Hepatocyte (in vitro differentiated cells): ENCODE results near the gene UBASH3A. TPM values are rescaled to one million over a fixed set of nuclear protein-coding genes. Genes with fewer than 3 reads are reported as not detected.

Experiments
- DNase-seq: peaks from one replicate; pipeline ENCODE4 v3.0.0-alpha.2; 2016; ENCODE audit warnings: low spot score
- H2AFZ ChIP-seq: fragments of 200-600 bp; sonication (generic); 2 replicates; pipeline ENCODE4 v1.6.0; 2016; ENCODE audit warnings: antibody characterized with exemption, mild to moderate bottlenecking
- H3K27ac ChIP-seq: fragments of 200-600 bp; sonication (generic); 2 replicates; pipeline ENCODE4 v1.5.1; 2016; ENCODE audit warnings: mild to moderate bottlenecking
- H3K27me3 ChIP-seq: fragments of 200-600 bp; sonication (generic); 2 replicates; pipeline ENCODE4 v1.6.1; 2016
- H3K36me3 ChIP-seq: fragments of 200-600 bp; sonication (generic); replicated peaks from 2 replicates; pipeline ENCODE4 v1.5.1; 2016; ENCODE audit warnings: low read depth; ENCODE audit not compliant: insufficient read depth
- H3K4me1 ChIP-seq: fragments of 200-600 bp; sonication (generic); 2 replicates; pipeline ENCODE4 v1.5.1; 2016; ENCODE audit warnings: mild to moderate bottlenecking, moderate library complexity; ENCODE audit not compliant: insufficient read depth
- H3K4me2 ChIP-seq: fragments of 200-600 bp; sonication (generic); 2 replicates; pipeline ENCODE4 v1.6.0; 2016
- H3K4me3 ChIP-seq: fragments of 200-600 bp; sonication (generic); 2 replicates; pipeline ENCODE4 v1.5.1; 2016; ENCODE audit warnings: mild to moderate bottlenecking
- H3K79me2 ChIP-seq: fragments of 200-600 bp; sonication (generic); 2 replicates; pipeline ENCODE4 v1.6.0; 2017; ENCODE audit warnings: mild to moderate bottlenecking
- H3K9me2 ChIP-seq: fragments of 200-600 bp; sonication (generic); replicated peaks from 2 replicates; pipeline ENCODE4 v1.6.0; 2017; ENCODE audit warnings: mild to moderate bottlenecking; ENCODE audit not compliant: insufficient read depth
- H3K9me3 ChIP-seq: fragments of 200-600 bp; sonication (generic); 2 replicates; pipeline ENCODE4 v1.5.1; 2016; ENCODE audit warnings: low read depth, mild to moderate bottlenecking
- H4K20me1 ChIP-seq: fragments of 200-600 bp; sonication (generic); 2 replicates; pipeline ENCODE4 v1.6.0; 2016; ENCODE audit warnings: mild to moderate bottlenecking; ENCODE audit not compliant: insufficient read depth, poor library complexity, severe bottlenecking
- CTCF ChIP-seq: fragments of 200-600 bp; sonication (generic); IDR thresholded peaks from 2 replicates; pipeline ENCODE4 v1.5.1; 2016; ENCODE audit warnings: antibody characterized with exemption, mild to moderate bottlenecking; ENCODE audit not compliant: poor library complexity
- EZH2 ChIP-seq: fragments of 200-600 bp; sonication (generic); IDR thresholded peaks from 2 replicates; pipeline ENCODE4 v1.6.1; 2016; ENCODE audit warnings: antibody characterized with exemption, mild to moderate bottlenecking, borderline replicate concordance
- EZH2phosphoT487 ChIP-seq: fragments of 200-600 bp; sonication (generic); IDR thresholded peaks from one replicate; pipeline ENCODE4 v1.6.1; 2018; ENCODE audit warnings: antibody characterized with exemption, mild to moderate bottlenecking, low read depth, moderate library complexity; ENCODE audit not compliant: unreplicated experiment, severe bottlenecking
- WGBS: methylation state at CpG from one replicate; pipeline ENCODE4 v1.1.6; 2016; ENCODE audit warnings: low lambda C conversion rate; ENCODE audit errors: missing lambda C conversion rate; 5-methylcytosine and 5-hydroxymethylcytosine counted together
- polyA plus RNA-seq: library from polyadenylated mRNA; unstranded; fragments of >200 nt; fragmentation: Nextera tagmentation; extraction: Ambion mirVana; gene quantifications from 2 replicates; pipeline ENCODE4 v1.2.1, GENCODE V29; 2016
- total RNA-seq: library from RNA; depleted of rRNA; stranded (reverse); fragments of >200 nt; gene quantifications from 2 replicates; pipeline ENCODE4 v1.2.3, GENCODE V29; 2014

Gene UBASH3A
- total and polyA plus RNA-seq, 2 experiments from 2014 or later, result not detected

- H3K4me3 ChIP-seq, result no peak overlapping the region
- no peaks in the 10 kb centered on the region for H3K27me3 ChIP-seq
- peaks cover 5% of the 10 kb centered on the region for H3K4me1 ChIP-seq
- TF ChIP-seq EZH2phosphoT487 (no peak), CTCF (no peak)
- no peaks in the 10 kb centered on the region for H3K79me2 ChIP-seq
- no peaks in the 10 kb centered on the region for H3K9me3 ChIP-seq
- H3K9me2 ChIP-seq, result no peaks in the 10 kb centered on the region
- DNase-seq, result no peak
- H3K4me2 ChIP-seq, result no peak overlapping the region
- WGBS, result 88% methylated on average over 19 of the region's 19 CpGs
- no peaks in the 10 kb centered on the region for H3K36me3 ChIP-seq
- no peaks in the 10 kb centered on the region for H4K20me1 ChIP-seq
- H3K27ac ChIP-seq, result no peak overlapping the region
- no peak overlapping the region for H2AFZ ChIP-seq
Observed at GRCh38 chr21:42396799-42397745, 6.6 kb upstream of the UBASH3A start.

- Histone ChIP-seq H3K79me2 (no peaks in the 10 kb centered on the region), H3K36me3 (no peaks in the 10 kb centered on the region), H4K20me1 (no peaks in the 10 kb centered on the region), H3K4me3 (no peak overlapping the region), H2AFZ (no peak overlapping the region), H3K9me2 (no peaks in the 10 kb centered on the region), H3K27me3 (no peaks in the 10 kb centered on the region), H3K9me3 (no peaks in the 10 kb centered on the region), H3K27ac (no peak overlapping the region), H3K4me2 (no peak overlapping the region), H3K4me1 (peaks cover 11% of the 10 kb centered on the region)
- no peak for TF ChIP-seq EZH2phosphoT487
- TF ChIP-seq CTCF, result no peak
- no peak for TF ChIP-seq EZH2
- no peak for DNase-seq
- WGBS, result 94% methylated on average over 14 of the region's 14 CpGs
Observed at GRCh38 chr21:42397746-42398394, 5.8 kb upstream of the UBASH3A start.

- no peak for DNase-seq
- Histone ChIP-seq H3K9me3 (no peaks in the 10 kb centered on the region), H3K4me1 (peaks cover 11% of the 10 kb centered on the region), H3K36me3 (no peaks in the 10 kb centered on the region), H3K27me3 (no peaks in the 10 kb centered on the region), H3K4me3 (no peak overlapping the region), H2AFZ (no peak overlapping the region), H3K9me2 (no peaks in the 10 kb centered on the region), H3K27ac (no peak overlapping the region), H4K20me1 (no peaks in the 10 kb centered on the region), H3K79me2 (no peaks in the 10 kb centered on the region), H3K4me2 (no peak overlapping the region)
- WGBS, result 71% methylated on average over 12 of the region's 12 CpGs
- TF ChIP-seq CTCF, result no peak
- no peak for TF ChIP-seq EZH2phosphoT487
- TF ChIP-seq EZH2, result no peak
Observed at GRCh38 chr21:42398436-42399028, 5.2 kb upstream of the UBASH3A start.
